Stimulated activated CD8-positive, alpha-beta memory T cell treated with anti-CD3 and anti-CD28 coated beads, Interleukin-4, amount 100 ng/mL, for 4 hours (primary cell): ENCODE data around the gene ATAD5.
"Not testable (repeated sequence)": the region's sequence is repeated elsewhere in the genome, so short reads cannot be mapped to it uniquely, and the experiment has no call there.

Source experiments
- DNase-seq, 2 donors: peaks; one replicate each; pipeline ENCODE4 v3.0.0-alpha.2; 2020; ENCODE audit warnings: low read depth in 2 of 2, low spot score in 1 of 2

ATAD5 gene

DNA sequence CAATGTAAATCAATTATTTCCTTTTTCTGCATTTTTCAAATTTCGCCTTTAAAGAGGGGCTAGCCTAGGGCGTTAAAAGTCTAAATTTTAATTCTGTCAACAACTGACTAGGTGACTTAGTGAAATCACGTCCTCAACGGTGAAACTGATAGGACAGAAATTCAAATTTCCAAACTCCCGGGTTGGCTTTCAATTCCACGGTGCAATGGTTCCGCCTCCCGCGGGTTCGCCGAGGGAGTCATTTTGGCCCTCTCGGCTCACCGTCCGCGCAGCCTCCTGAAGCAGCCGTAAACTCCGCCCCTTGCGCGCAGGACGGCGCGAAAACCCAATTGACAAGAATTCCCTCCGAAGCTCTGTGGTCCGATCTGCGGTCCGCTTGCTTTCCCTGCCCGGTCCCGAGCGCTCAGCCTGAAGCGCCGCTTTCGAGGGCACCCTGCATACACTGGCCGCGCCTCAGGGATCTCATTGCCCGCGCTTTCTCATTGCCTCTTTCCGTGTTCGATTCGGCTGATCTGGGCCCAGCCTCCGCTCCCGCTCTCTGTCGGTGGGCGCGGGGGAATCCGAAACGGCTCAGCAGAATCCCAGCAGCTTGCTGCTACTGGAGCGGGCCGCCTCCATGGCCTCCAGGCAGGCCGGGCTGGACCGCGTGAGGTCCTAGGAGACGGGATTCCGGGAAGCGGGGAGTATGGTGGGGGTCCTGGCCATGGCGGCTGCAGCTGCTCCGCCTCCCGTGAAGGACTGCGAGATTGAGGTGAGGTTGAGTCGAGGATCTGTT lies at the start of gene ATAD5:
Gene ATAD5, plus strand, starts transcription at position 304 of the 775 bp plus-strand sequence. Its CDS starts 382 bp downstream, at position 686.
- peak; percentile 70 to 74 for DNase-seq

- no peak for DNase-seq
Observed at GRCh38 chr17:30782206-30782605, 49.6 kb upstream of the ATAD5 start.

GRCh38 chr17:30788918-30789317 lies 42.8 kb upstream of the ATAD5 start:
- DNase-seq = no peak

- DNase-seq = no peak
Observed at GRCh38 chr17:30790279-30790678, 41.5 kb upstream of the ATAD5 start.

- no peak for DNase-seq
Observed at GRCh38 chr17:30793282-30793977, 38.3 kb upstream of the ATAD5 start.

- no peak for DNase-seq
Observed at GRCh38 chr17:30794372-30794771, 37.4 kb upstream of the ATAD5 start.

- no peak for DNase-seq
Observed at GRCh38 chr17:30796016-30796415, 35.8 kb upstream of the ATAD5 start.

GRCh38 chr17:30801671-30802070 lies 30.1 kb upstream of the ATAD5 start:
- DNase-seq = no peak

GRCh38 chr17:30805944-30806456 lies 25.8 kb upstream of the ATAD5 start:
- DNase-seq = no peak

DNA sequence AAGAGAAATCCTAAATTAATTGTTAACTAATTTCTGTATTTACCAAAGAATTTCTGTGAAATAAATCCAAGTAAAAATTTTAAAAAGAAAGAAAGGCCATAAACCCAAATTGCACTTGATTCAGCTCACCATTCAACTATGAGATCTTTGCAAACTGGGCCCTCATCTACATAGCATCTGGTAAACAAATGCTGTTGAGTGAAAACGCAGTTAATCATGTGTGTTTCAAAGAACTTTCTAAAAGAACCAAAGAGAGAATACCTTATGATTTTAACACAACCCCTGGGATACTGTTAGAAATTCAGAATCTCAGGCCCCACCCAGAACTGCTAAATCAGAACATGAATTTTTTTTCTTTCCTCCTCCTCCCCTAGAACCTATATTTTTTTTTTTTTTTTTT lies 23.9 kb upstream of the ATAD5 start:
- DNase-seq = no peak

DNA sequence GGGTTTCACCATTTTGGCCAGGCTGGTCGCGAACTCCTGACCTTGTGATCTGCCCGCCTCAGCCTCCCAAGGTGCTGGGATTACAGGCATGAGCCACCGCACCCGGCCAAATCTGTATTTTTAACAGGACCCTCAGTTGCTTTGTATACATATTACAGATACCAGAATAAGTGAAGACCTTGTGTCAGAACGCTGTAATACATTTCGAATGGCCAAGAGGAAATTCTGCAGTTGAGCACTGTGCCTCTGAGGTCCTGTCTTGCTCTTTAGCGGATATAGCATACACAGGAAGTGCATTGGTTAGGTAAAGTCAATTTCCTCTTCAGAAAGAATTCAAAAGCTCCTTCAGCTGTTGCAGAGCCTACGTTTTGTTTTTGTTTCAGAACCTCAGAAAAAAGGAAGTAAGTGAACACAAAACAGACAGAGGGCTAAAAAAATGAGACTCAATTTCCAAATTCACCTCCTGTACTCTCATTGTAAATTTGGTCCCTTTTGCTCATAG lies 22.9 kb upstream of the ATAD5 start:
- no peak for DNase-seq

- no peak for DNase-seq
Observed at GRCh38 chr17:30809867-30810266, 21.9 kb upstream of the ATAD5 start.

DNA sequence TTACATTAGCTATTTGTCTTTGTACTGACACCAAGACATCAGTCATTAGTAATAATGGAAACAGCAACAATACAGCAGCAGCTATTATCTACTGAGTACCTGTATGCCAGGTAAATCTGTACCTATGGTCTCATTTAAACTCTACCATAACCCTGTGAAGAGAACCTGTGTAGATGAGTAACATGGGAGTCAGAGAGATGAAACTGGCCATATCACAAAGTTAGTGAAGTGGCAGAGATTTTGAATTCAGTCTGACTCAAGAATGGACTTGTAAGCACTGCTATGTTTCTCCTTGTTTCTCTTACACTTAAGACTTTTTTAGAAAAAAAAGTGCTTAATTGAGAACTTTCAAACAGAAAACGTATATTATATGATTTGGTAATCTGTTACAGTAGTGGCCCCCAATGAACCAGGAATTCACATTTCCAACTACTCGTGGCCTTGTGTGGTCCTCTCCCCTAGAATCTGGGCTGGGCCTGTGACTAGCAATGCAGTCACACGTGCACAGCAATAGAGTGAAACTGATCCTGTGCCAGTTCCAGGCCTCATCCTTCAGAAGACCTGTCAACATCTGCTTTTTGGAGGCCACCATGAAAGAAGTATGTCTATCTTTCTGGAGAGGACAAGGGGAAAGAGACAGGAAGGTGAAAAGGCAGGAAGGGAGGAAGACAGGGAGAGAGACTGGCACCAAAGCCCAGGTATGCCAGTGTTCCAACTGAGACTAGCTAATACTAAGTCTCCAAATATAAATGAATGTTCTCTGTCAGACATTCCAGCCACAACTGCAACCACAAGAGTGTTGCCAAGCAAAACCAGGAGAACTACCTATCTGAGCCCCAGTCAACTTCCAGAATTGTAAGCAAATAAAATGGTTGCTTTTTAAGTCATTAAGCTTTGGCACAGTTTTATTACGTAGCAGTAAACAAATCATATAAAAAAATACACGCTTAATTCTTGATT lies 19.3 kb upstream of the ATAD5 start:
- DNase-seq = no peak

DNA sequence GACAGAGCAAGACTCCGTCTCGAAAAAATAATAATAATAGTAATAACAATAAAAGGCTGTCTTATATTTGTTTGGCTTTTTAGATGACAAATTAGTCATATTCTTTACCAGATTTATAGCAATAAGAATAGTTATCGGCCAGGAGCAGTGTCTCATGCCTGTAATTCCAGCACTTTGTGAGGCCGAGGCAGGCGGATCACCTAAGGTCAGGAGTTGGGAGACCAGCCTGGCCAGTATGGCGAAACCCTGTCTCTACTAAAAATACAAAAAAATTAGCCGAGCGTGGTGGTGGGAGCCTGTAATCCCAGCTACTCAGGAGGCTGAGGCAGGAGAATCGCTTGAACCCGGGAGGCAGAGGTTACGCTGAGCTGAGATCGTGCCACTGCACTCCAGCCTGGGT lies 17.5 kb upstream of the ATAD5 start:
- not testable (repeated sequence) for DNase-seq

DNA sequence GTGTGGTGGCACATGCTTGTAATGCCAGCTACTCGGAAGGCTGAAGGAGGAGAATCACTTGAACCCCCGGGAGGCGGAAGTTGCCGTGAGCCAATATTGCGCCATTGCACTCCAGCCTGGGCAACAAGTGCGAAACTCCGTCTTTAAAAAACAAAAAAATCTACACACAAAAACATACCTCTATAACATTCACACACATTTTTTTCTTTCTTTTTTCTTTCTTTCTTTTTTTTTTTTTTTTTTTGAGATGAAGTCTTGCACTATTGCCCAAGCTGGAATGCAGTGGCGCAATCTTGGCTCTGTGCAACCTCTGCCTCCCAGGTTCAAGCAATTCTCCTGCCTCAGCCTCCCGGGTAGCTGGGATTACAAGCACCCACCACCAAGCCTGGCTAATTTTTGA lies 16.9 kb upstream of the ATAD5 start:
- not testable (repeated sequence) for DNase-seq

GRCh38 chr17:30816165-30816564 lies 15.6 kb upstream of the ATAD5 start:
- no peak for DNase-seq

DNA sequence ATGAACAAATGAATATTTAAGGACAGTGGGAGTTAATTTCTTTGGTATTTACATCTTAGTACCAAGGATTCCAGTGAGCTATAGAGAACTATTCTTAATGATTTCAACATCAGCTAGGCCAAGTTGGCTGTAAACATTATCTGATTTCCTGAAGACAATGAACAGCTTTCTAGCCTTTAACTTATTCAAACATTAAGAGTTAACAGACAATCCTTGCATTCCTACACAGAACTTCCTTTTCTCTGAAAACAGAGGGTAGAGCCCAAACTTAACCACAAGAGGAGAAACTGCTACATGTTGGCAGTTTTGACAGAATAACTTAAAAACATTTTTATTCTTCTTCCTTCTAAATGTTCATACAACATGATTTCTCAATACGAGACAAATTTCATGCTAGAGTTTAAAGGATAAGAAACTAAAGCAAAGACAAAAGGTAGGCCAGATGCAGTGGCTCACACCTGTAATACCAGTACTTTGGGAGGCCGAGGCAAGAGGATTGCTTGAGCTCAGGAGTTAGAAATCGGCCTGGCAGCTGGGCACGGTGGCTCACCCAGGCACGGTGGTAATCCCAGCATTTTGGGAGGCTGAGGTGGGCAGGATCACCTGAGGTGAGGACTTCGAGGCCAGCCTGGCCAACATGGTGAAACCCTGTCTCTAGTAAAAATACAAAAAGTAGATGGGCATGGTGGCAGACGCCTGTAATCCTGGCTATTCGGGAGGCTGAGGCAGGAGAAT lies 11.6 kb upstream of the ATAD5 start:
- no peak for DNase-seq

GRCh38 chr17:30821871-30822723 lies 9.7 kb upstream of the ATAD5 start:
- no peak for DNase-seq

DNA sequence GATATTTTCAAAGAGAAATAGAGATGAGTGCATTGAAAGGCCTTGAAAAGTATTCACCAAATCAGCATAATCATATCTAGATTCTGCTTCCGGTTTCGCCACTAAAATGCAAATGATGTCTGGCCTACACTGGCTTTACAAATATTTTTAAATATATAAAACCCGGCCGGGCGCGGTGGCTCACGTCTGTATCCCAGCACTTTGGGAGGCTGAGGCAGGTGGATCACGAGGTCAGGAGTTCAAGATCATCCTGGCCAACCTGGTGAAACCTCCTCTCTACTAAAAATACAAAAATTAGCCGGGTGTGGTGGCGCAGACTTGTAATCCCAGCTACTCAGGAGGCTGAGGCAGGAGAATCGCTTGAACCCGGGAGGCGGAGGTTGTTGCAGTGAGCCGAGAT lies 8.8 kb upstream of the ATAD5 start:
- DNase-seq = not testable (repeated sequence)
